H1 (cell line): ENCODE data around the gene PPM1L. TPM values are rescaled to one million over a fixed set of nuclear protein-coding genes. Genes with fewer than 3 reads are reported as not detected.

ENCODE experiments used
- ASH2L ChIP-seq: fragments of 200-600, 300-600 bp; sonication (generic); IDR thresholded peaks from one replicate; pipeline ENCODE4 v1.7.1; 2017; ENCODE audit warnings: low read length
- CHD1 ChIP-seq: IDR thresholded peaks from 2 replicates; pipeline ENCODE4 v1.6.1; 2012; ENCODE audit warnings: low read depth, low read length, improper control_type of control experiment
- CREB1 ChIP-seq: IDR thresholded peaks from 2 replicates; pipeline ENCODE4 v1.6.1; 2012; ENCODE audit warnings: inconsistent platforms
- HDAC2 ChIP-seq, 2 experiments: fragments of 300-600 bp in 1 of 2; sonication (generic) in 1 of 2; IDR thresholded peaks; 2 replicates each; pipeline ENCODE4 v1.6.1; 2011 to 2012; ENCODE audit warnings: low read depth in 2 of 2, low read length in 2 of 2, mild to moderate bottlenecking in 2 of 2, moderate library complexity in 2 of 2, borderline replicate concordance in 1 of 2, inconsistent platforms in 1 of 2
- polyA plus RNA-seq, 7 experiments: library from polyadenylated mRNA; depleted of rRNA in 3 of 7; stranded (reverse) in 5 of 7; unstranded in 2 of 7; fragments of >200 nt in 5 of 7; fragments of 200-250 nt in 2 of 7; gene quantifications; 1 replicate in 5 of 7; 2 replicates in 1 of 7; 4 replicates in 1 of 7; pipeline versions ENCODE4 v1.2.1 to v1.2.3, GENCODE V29; 2011 to 2013; ENCODE audit warnings: missing spikeins in 2 of 7, mixed read lengths in 2 of 7
- total RNA-seq: library from RNA; stranded (reverse); fragmentation: NEBNext Ultra II Directional; extraction: Animal tissue kit (Norgen Biotek cat#: 25700); gene quantifications from 2 replicates; pipeline ENCODE4 v1.2.1, GENCODE V29; 2021

PPM1L gene
- total and polyA plus RNA-seq, 2 of the 8 experiments (the other 6 are each of a cell fraction or from before 2014, with no cell fraction given) = 2.8 to 18.1 TPM

DNA sequence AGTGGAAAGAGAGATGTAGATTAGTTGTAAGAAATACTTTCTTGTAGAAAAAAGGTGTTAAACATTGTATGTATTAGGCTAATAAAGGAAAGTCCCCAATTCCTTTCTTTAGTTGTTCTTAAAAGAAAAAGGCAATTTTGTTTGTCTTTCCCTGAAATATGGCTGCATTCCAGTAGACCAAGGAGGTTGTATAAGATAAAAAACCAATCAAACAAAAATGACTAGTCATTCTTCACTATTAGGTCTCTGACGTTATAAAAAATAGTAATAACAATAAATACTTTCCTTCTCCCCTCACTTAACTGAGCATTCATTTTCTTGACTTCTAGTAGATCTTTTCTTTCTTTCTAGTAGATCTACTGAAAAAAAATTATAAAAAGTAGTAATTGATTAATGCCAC lies 8.6 kb upstream of the PPM1L start (continued):
- TF ChIP-seq CREB1 = no peak
- TF ChIP-seq HDAC2 (IDR thresholded peaks at IDR 0.05; ENCODE audit: borderline replicate concordance in 1 of 2, low read depth in 2 of 2, low read length in 2 of 2) = no peak
- TF ChIP-seq CHD1 = no peak
- TF ChIP-seq ASH2L = no peak
